Activated CD8-positive, alpha-beta memory T cell treated with anti-CD3 and anti-CD28 coated beads, Interleukin-2, amount 50 U/mL, for 4 hours (primary cell): ENCODE data around the gene DRAM1.

Experiments
- DNase-seq: peaks from one replicate; pipeline ENCODE4 v3.0.0-alpha.2; 2020

Gene DRAM1

GRCh38 chr12:101942250-101942605 is 64.8 kb downstream of the DRAM1 start:
- DNase-seq = no peak

GRCh38 chr12:101945369-101946232 is 68.2 kb downstream of the DRAM1 start:
- no peak for DNase-seq

- DNase-seq = no peak
Measured at GRCh38 chr12:101946233-101946611, 68.8 kb downstream of the DRAM1 start.

- DNase-seq = no peak
Measured at GRCh38 chr12:101947316-101947715, 69.9 kb downstream of the DRAM1 start.

- DNase-seq = no peak
Measured at GRCh38 chr12:101948365-101948764, 71.0 kb downstream of the DRAM1 start.

- DNase-seq = no peak
Measured at GRCh38 chr12:101951002-101951670, 73.8 kb downstream of the DRAM1 start.

- no peak for DNase-seq
Measured at GRCh38 chr12:101954113-101954512, 76.7 kb downstream of the DRAM1 start.

- no peak for DNase-seq
Measured at GRCh38 chr12:101954676-101955075, 77.3 kb downstream of the DRAM1 start.

GRCh38 chr12:101957252-101957959 is 80.0 kb downstream of the DRAM1 start:
- no peak for DNase-seq

GRCh38 chr12:101959607-101960006 is 82.2 kb downstream of the DRAM1 start:
- DNase-seq = no peak

- no peak for DNase-seq
Measured at GRCh38 chr12:101962486-101962885, 85.1 kb downstream of the DRAM1 start.

GRCh38 chr12:101963697-101964096 is 86.3 kb downstream of the DRAM1 start:
- DNase-seq = no peak

GRCh38 chr12:101966496-101966895 is 89.1 kb downstream of the DRAM1 start:
- no peak for DNase-seq

- DNase-seq = no peak
Measured at GRCh38 chr12:101967506-101967905, 90.1 kb downstream of the DRAM1 start.

GRCh38 chr12:101968770-101969169 is 91.4 kb downstream of the DRAM1 start:
- no peak for DNase-seq
